Activated T-cell treated with anti-CD3 and anti-CD28 coated beads, Interleukin-2, amount 50 U/mL, for 1 hour (primary cell): ENCODE results near the gene DIAPH3.

Source experiments
- DNase-seq: peaks from one replicate; pipeline ENCODE4 v3.0.0-alpha.2; 2020

DIAPH3 gene

GRCh38 chr13:59946944-59947343 is 216.8 kb downstream of the DIAPH3 start:
- DNase-seq: no peak

GRCh38 chr13:59931621-59932020 is 232.1 kb downstream of the DIAPH3 start:
- no peak for DNase-seq

GRCh38 chr13:59924256-59924655 is 239.5 kb downstream of the DIAPH3 start:
- no peak for DNase-seq

GRCh38 chr13:59915252-59915651 is 248.5 kb downstream of the DIAPH3 start:
- DNase-seq: no peak

- DNase-seq: no peak
Observed at GRCh38 chr13:59914556-59914955, 249.2 kb downstream of the DIAPH3 start.

- DNase-seq: no peak
Observed at GRCh38 chr13:59906413-59907049, 257.2 kb downstream of the DIAPH3 start.

- DNase-seq: no peak
Observed at GRCh38 chr13:59901191-59901590, 262.5 kb downstream of the DIAPH3 start.

- no peak for DNase-seq
Observed at GRCh38 chr13:59898066-59898465, 265.7 kb downstream of the DIAPH3 start.

GRCh38 chr13:59893266-59893665 is 270.5 kb downstream of the DIAPH3 start:
- no peak for DNase-seq

- no peak for DNase-seq
Observed at GRCh38 chr13:59891053-59891452, 272.7 kb downstream of the DIAPH3 start.

- DNase-seq: no peak
Observed at GRCh38 chr13:59890054-59890453, 273.7 kb downstream of the DIAPH3 start.

GRCh38 chr13:59888408-59888807 is 275.3 kb downstream of the DIAPH3 start:
- DNase-seq: no peak

- DNase-seq: no peak
Observed at GRCh38 chr13:59885076-59885475, 278.7 kb downstream of the DIAPH3 start.

- no peak for DNase-seq
Observed at GRCh38 chr13:59883885-59884284, 279.8 kb downstream of the DIAPH3 start.

- no peak for DNase-seq
Observed at GRCh38 chr13:59880468-59880867, 283.3 kb downstream of the DIAPH3 start.

- DNase-seq: no peak
Observed at GRCh38 chr13:59879281-59879680, 284.4 kb downstream of the DIAPH3 start.

- no peak for DNase-seq
Observed at GRCh38 chr13:59877933-59878332, 285.8 kb downstream of the DIAPH3 start.

- no peak for DNase-seq
Observed at GRCh38 chr13:59874973-59875372, 288.8 kb downstream of the DIAPH3 start.

GRCh38 chr13:59873856-59874255 is 289.9 kb downstream of the DIAPH3 start:
- DNase-seq: no peak

- DNase-seq: no peak
Observed at GRCh38 chr13:59873309-59873708, 290.4 kb downstream of the DIAPH3 start.

GRCh38 chr13:59867867-59868266 is 295.9 kb downstream of the DIAPH3 start:
- no peak for DNase-seq

GRCh38 chr13:59865398-59865797 is 298.3 kb downstream of the DIAPH3 start:
- DNase-seq: no peak

GRCh38 chr13:59863621-59864020 is 300.1 kb downstream of the DIAPH3 start:
- DNase-seq: no peak

GRCh38 chr13:59861676-59862075 is 302.1 kb downstream of the DIAPH3 start:
- DNase-seq: no peak

- no peak for DNase-seq
Observed at GRCh38 chr13:59856281-59856810, 307.4 kb downstream of the DIAPH3 start.
